Germinal center (tissue), 1 donor: ENCODE measurements around the gene PLA2G2D.
A peak's percentile ranks its signal among the peaks of the same experiment; 100 is the strongest.

Experiments used
- DNase-seq: peaks from one replicate; pipeline ENCODE4 v3.0.0; 2012; ENCODE audit warnings: mixed read lengths, low spot score

PLA2G2D gene

DNA sequence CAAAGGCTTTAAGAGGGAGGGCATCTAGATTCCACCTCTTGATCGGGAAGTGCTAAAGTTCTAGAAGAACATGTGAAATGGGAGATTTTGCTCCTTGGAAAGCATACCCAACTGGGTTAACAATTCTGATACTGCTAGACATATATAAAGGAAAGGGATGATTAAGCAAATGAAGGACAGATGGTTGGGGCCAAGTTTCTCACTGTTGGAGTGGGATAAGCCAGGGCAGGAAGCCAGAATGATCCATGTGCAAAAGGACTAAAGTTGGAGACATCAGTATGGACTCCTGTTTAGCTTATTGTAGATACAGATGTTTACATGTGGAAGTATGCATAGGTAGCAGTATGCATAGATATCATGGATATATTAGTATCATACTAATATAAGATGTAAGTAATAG lies 32.5 kb downstream of the PLA2G2D start:
- no peak for DNase-seq

DNA sequence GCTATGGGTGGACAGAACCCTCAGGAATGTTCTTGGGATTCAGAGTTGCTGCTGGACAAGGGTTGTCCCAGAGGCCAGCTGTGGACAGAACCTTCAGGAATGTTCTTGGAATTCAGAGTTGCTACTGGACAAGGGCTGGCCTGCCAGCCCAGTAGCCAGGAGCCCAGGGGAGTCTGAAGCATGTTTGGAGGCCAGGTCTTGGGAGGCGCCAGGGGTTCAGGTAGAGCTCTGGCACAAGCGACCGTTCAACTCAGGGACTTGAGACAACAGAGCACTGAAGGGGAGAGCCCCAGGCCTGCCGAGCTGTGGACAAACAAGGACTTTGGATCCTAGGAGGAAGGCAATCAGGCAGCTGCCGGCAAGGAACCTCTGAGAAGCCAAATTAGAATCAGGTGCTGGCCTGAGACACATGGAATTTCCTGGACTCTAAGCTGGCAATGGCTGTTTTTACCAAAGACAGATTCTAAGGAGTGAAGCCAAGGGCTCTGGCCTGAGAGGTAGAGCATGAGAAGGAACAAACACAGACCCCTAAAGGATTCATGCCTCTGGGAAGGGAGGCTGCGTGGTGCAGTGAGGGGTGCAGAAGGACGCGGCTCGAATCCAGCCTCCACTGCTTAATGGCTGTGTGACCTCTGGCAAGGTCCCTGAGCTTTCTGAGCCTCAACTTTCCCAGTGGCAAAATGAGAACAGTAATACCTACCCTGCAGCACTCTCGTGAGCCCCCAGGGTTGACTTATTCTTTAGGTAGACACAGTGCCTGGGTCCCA lies 36.0 kb downstream of the PLA2G2D start:
- no peak for DNase-seq

GRCh38 chr1:20082772-20083171 lies 36.6 kb downstream of the PLA2G2D start:
- DNase-seq, result no peak

DNA sequence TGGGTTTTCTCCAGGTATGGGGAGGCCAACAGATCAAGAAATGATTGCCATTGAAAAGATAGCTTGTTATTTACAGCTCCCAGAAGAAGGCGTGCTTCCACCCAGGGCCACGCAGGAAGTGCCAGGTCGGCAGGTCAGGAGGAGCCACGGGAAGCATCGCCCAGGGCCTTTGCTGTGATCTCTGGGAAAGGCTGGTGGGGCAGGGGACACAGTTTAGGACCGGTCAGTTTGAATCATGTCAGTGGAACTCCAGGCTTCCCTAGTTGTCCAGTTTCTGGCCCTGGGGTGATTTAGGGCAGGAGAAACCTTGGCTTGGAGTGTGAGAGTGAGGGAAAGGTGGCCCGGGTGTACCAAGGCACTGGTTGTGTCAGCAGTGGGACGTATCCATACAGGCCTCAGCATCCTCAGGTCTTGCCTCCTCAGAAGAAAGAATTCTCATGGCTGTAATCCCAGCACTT lies 38.0 kb downstream of the PLA2G2D start:
- no peak for DNase-seq

GRCh38 chr1:20080441-20081352 lies 38.6 kb downstream of the PLA2G2D start:
- DNase-seq, result no peak

GRCh38 chr1:20079661-20080305 lies 39.6 kb downstream of the PLA2G2D start:
- no peak for DNase-seq

- no peak for DNase-seq
Measured at GRCh38 chr1:20078711-20079110, 40.6 kb downstream of the PLA2G2D start.

DNA sequence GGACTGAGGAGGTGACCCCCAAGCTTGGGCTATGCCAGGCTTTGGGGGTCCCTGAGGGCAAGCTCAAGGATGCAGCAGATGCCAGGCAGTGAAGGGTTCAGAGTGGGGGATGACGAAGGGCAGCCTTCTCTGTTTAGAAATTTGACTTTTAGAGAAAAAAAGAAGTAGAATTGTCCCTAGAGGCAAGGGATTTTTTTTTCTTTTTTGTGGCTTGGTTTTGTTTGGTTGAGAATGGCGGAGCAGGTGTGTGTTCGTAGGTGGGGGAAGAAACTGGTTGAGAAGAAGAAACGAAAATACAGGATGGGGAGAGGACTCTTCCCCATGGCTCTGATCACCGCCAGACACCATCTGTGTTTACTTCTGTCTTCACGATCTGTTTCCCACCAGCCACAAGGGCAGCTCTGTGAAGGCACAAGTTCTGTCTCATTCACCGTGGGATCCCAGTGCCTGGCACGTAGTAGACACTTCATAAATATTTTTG lies 41.1 kb downstream of the PLA2G2D start:
- DNase-seq, result peak; percentile 36

DNA sequence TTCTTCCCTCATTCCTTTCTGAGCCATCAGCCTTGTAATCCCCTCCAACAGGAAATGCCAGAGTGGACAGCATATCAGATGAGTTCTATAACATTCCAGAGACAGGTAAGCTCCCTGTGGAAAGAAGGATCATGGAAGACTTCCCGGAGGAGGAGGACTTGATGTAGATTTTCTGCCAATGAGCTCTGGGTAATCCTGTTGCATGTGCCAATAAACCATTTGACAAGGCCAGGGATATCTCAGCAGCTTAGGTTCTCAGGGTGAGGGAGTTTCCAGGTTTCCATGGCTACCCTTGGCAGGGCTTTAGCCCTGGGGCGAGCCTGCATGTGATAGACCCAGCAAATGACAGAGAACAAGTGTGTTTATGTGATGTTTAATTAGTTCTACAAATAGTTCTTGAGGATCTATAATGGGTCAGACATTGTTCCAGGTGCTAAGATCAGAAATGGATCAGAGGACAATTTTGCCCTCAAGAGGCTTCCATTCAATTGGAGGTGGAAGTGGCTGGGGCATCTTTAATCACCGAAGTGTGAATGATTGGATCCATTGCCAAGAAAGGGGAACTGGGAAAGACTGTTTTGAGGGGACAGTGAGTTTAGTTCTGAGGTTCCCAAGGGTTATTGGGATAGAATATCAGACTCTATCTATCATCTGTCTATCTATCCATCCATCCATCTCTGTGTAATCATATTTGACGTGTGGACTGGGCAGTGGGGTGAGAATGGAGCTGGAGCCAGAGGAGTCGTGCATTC lies 42.5 kb downstream of the PLA2G2D start:
- DNase-seq, result no peak

DNA sequence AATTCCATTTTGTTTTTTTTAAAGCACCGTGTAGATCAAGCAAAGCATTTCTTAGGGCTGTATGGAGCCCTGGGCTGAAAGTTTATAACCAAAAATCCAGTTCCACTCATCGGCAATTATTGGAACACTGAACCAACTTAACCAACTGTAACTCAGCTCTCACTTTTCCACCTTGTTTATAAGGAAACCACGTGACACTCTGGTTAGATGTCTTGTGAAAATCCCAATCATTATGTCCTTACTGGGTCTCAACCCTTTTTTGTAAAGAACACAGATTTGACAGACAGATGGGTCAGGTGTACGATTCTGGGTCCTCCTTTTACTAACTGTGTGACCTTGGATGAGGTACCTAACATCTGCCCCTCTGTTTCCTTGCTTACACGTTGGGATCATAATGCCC lies 43.1 kb downstream of the PLA2G2D start:
- DNase-seq, result no peak

- no peak for DNase-seq
Measured at GRCh38 chr1:20075345-20075744, 44.0 kb downstream of the PLA2G2D start.

GRCh38 chr1:20074725-20075171 lies 44.6 kb downstream of the PLA2G2D start:
- no peak for DNase-seq

DNA sequence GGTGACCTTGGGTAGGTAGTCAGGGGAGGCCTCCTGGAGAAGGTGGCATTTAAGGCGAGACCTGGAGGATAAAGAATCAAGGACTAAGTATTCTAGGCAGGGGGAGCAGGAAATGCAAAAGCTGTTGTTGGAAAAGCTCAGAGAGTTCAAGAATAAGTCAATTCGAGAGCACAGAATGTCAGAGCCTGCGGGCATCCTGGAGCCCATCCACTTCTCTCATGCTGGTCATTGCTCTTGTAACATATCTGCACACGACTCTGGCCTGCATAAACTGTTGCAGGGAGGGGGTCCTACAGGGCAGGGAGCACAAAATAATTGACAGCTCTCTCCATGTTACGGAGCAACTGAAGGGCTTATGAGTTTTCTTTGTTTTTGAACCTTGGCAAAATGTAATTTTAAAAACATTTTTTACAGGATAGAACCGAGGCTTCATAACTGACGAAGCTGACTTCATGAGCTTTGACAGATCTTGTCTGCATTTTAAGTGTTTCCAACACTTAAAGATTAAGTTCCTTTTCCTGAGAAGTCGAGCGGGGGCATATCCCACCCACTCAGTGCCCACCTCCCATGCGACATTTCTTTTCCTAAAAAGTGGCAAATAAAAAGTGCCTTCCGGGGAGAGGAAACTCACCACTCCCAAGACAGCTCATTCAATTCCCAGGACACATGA lies 45.1 kb downstream of the PLA2G2D start:
- DNase-seq, result no peak

- DNase-seq, result peak; percentile 24
Measured at GRCh38 chr1:20073256-20073655, 46.1 kb downstream of the PLA2G2D start.

- DNase-seq, result no peak
Measured at GRCh38 chr1:20072771-20073170, 46.6 kb downstream of the PLA2G2D start.

- no peak for DNase-seq
Measured at GRCh38 chr1:20071416-20071815, 47.9 kb downstream of the PLA2G2D start.

DNA sequence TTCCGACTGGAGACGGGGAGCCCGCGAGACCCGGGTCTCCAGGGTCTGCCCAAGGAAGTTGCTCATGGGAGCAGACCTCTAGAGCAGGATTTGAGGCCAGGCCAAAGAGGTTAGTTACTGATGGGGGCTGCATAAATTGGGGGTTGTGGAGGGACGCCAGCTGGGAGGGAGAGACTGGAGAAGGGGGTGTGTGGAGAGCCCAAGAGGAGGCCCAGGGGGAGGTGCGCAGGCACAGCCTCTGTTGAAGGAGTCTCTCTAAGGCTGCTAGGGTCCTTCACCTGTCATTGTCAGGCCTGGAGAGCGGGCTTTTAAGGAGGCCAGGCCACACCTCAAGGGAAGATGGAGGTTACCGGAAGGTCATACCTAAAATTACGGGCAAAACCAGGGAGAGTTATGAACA lies 49.0 kb downstream of the PLA2G2D start:
- no peak for DNase-seq

DNA sequence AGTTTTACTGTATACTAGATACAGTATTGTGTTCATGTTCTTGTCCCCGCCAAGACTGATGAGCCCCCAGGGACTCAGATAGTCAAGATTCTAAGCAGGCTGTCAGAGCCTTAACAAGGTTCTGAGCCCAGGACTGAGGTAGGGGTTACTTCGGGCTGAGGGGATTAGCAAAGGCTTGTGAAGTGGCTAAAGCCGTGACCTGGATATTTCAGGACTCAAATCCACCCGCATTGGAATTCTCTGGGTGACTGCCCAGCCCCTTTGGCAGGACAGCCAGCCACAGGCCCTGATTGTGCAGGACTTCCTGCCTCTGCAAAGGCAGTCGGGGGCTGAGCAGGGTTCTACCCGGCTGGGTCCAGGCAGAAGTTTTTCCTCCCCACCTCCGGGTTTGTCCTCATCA lies 49.5 kb downstream of the PLA2G2D start, which contains the start of gene PLA2G5:
Gene PLA2G5, plus strand, starts transcription at position 321 of the 400 bp plus-strand sequence. CDS start 14,637 bp downstream, outside the sequence.
- no peak for DNase-seq

GRCh38 chr1:20068722-20069121 lies 50.6 kb downstream of the PLA2G2D start:
- no peak for DNase-seq

- no peak for DNase-seq
Measured at GRCh38 chr1:20063861-20064292, 55.5 kb downstream of the PLA2G2D start.
